Neural cell (in vitro differentiated cells): ENCODE results near the gene UNKL. TPM values are rescaled to one million over a fixed set of nuclear protein-coding genes. Genes with fewer than 3 reads are reported as not detected.
A peak's percentile ranks its signal among the peaks of the same experiment; 100 is the strongest.

Experiments
- H2AFZ ChIP-seq: fragments of 200-600, 300-800 bp; sonication (generic), shearing (Covaris generic); 2 replicates; pipeline ENCODE4 v1.6.0; 2014; ENCODE audit warnings: low read depth, mild to moderate bottlenecking, antibody characterized with exemption, low read length, moderate library complexity
- H3F3A ChIP-seq: fragments of 200-600 bp; shearing (Covaris generic); 2 replicates; pipeline ENCODE4 v1.6.1; 2016; ENCODE audit warnings: mild to moderate bottlenecking, moderate library complexity, mixed read lengths, antibody characterized with exemption, low read length; ENCODE audit not compliant: insufficient read depth, poor library complexity, severe bottlenecking
- H3K27ac ChIP-seq: fragments of 200-600, 300-800 bp; sonication (generic), shearing (Covaris generic); 2 replicates; pipeline ENCODE4 v1.5.1; 2014; ENCODE audit warnings: mild to moderate bottlenecking, low read length, moderate library complexity
- H3K27me3 ChIP-seq: fragments of 300-800, 200-600 bp; sonication (generic), shearing (Covaris generic); 2 replicates; pipeline ENCODE4 v1.6.0; 2014; ENCODE audit warnings: mild to moderate bottlenecking, low read depth, low read length, moderate library complexity; ENCODE audit not compliant: insufficient read depth
- H3K36me3 ChIP-seq: fragments of 300-800, 200-600 bp; sonication (generic), shearing (Covaris generic); 2 replicates; pipeline ENCODE4 v1.5.1; 2014; ENCODE audit warnings: mild to moderate bottlenecking, antibody characterized with exemption, low read length, moderate library complexity; ENCODE audit not compliant: insufficient read depth
- H3K4me2 ChIP-seq: fragments of 300-800, 200-600 bp; sonication (generic), shearing (Covaris generic); 2 replicates; pipeline ENCODE4 v1.6.0; 2014; ENCODE audit warnings: mild to moderate bottlenecking, low read length
- H3K4me3 ChIP-seq: fragments of 300-800, 200-600 bp; sonication (generic), shearing (Covaris generic); 2 replicates; pipeline ENCODE4 v1.5.1; 2014; ENCODE audit warnings: mild to moderate bottlenecking, low read length, moderate library complexity
- H3K79me2 ChIP-seq: fragments of 200-600 bp; shearing (Covaris generic); replicated peaks from 2 replicates; pipeline ENCODE4 v1.6.0; 2014; ENCODE audit warnings: mild to moderate bottlenecking, low read length, moderate library complexity; ENCODE audit not compliant: insufficient read depth
- H3K9ac ChIP-seq: fragments of 300-800, 200-600 bp; sonication (generic), shearing (Covaris generic); 2 replicates; pipeline ENCODE4 v1.6.1; 2016; ENCODE audit warnings: mild to moderate bottlenecking, low read length, mixed read lengths
- H3K9me2 ChIP-seq: fragments of 200-600 bp; shearing (Covaris generic); 2 replicates; pipeline ENCODE4 v1.6.1; 2016; ENCODE audit warnings: mild to moderate bottlenecking, low read length, mixed read lengths; ENCODE audit not compliant: insufficient read depth
- H3K9me3 ChIP-seq: fragments of 200-600, 300-800 bp; sonication (generic), shearing (Covaris generic); 2 replicates; pipeline ENCODE4 v1.6.1; 2016; ENCODE audit warnings: mild to moderate bottlenecking, mixed run types, low read length, moderate library complexity, mixed read lengths
- H4K20me1 ChIP-seq: fragments of 200-600 bp; shearing (Covaris generic); 2 replicates; pipeline ENCODE4 v1.6.1; 2016; ENCODE audit warnings: mild to moderate bottlenecking, mixed run types; ENCODE audit not compliant: insufficient read depth
- CTCF ChIP-seq: fragments of 450-650 bp; IDR thresholded peaks from 2 replicates; pipeline ENCODE4 v1.5.1; 2014; ENCODE audit warnings: antibody characterized with exemption, mild to moderate bottlenecking, moderate library complexity; ENCODE audit not compliant: poor library complexity, severe bottlenecking
- EP300 ChIP-seq: fragments of 450-650 bp; conservative IDR thresholded peaks from 2 replicates; pipeline ENCODE4 v1.6.1; 2014; ENCODE audit warnings: antibody characterized with exemption, mild to moderate bottlenecking, moderate library complexity; ENCODE audit not compliant: poor library complexity, severe bottlenecking
- EZH2 ChIP-seq: fragments of 200-600, 300-800 bp; shearing (Covaris generic), sonication (generic); IDR thresholded peaks from 2 replicates; pipeline ENCODE4 v1.6.1; 2014; ENCODE audit warnings: antibody characterized with exemption, low read length, borderline replicate concordance, mild to moderate bottlenecking; ENCODE audit not compliant: insufficient read depth, poor library complexity, severe bottlenecking
- MXI1 ChIP-seq: fragments of 450-650 bp; conservative IDR thresholded peaks from 2 replicates; pipeline ENCODE4 v1.6.1; 2014; ENCODE audit warnings: antibody characterized with exemption, mild to moderate bottlenecking; ENCODE audit not compliant: poor library complexity, severe bottlenecking
- POLR2AphosphoS5 ChIP-seq: IDR thresholded peaks from 2 replicates; pipeline ENCODE4 v1.6.1; 2012
- RAD21 ChIP-seq: fragments of 450-650 bp; conservative IDR thresholded peaks from 2 replicates; pipeline ENCODE4 v1.6.1; 2014; ENCODE audit warnings: antibody characterized with exemption, mild to moderate bottlenecking, moderate library complexity
- REST ChIP-seq: IDR thresholded peaks from 2 replicates; pipeline ENCODE4 v1.6.1; 2012; ENCODE audit warnings: borderline replicate concordance
- SMC3 ChIP-seq: fragments of 450-650 bp; conservative IDR thresholded peaks from 2 replicates; pipeline ENCODE4 v1.6.1; 2014; ENCODE audit warnings: antibody characterized with exemption, mild to moderate bottlenecking, moderate library complexity; ENCODE audit not compliant: poor library complexity
- TAF1 ChIP-seq: IDR thresholded peaks from 2 replicates; pipeline ENCODE4 v1.6.1; 2012; ENCODE audit warnings: low read depth
- polyA plus RNA-seq: library from polyadenylated mRNA; depleted of rRNA; stranded (reverse); fragments of >200 nt; gene quantifications from 2 replicates; pipeline ENCODE4 v1.2.3, GENCODE V29; 2014

The UNKL gene
- polyA plus RNA-seq, 1 donor from 2014 or later, result 11.9 TPM

- no peak within 1 kb of the TSS for H3K27ac ChIP-seq
- H3K4me2 ChIP-seq, result peak within 1 kb of the TSS; percentile 88
- peak within 1 kb of the TSS; percentile 97 for H3K4me3 ChIP-seq
- H3F3A ChIP-seq, result no peaks in the 10 kb centered on the region
- no peaks in the 10 kb centered on the region for H3K27me3 ChIP-seq
- no peaks in the 10 kb centered on the region for H3K9me2 ChIP-seq
- peaks cover 26% of the 10 kb centered on the region for H3K79me2 ChIP-seq
- no peak for TF ChIP-seq SMC3
- TF ChIP-seq MXI1, result peak; percentile 92
- peak; percentile 35 for TF ChIP-seq RAD21
- TF ChIP-seq POLR2AphosphoS5, result peak; percentile 88
- peak; percentile 63 for TF ChIP-seq EP300
- TF ChIP-seq TAF1, result no peak
- peak; percentile 55 for TF ChIP-seq REST
- TF ChIP-seq EZH2, result no peak
- H3K36me3 ChIP-seq, result no peaks in the 10 kb centered on the region
- peak within 1 kb of the TSS; percentile 70 for H3K9ac ChIP-seq
- no peaks in the 10 kb centered on the region for H4K20me1 ChIP-seq
- H3K9me3 ChIP-seq, result no peaks in the 10 kb centered on the region
- no peak within 1 kb of the TSS for H2AFZ ChIP-seq
Measured at GRCh38 chr16:1351582-1352362, 62.7 kb downstream of the UNKL start, which contains the start of the genes GNPTG and TSR3. TSS of gene GNPTG (plus strand) at chr16:1351931. CDS start at chr16:1351966, 35 bp downstream. TSS of gene TSR3 (minus strand) at chr16:1351878. CDS start at chr16:1351804, 74 bp downstream.

GRCh38 chr16:1351215-1351581 is 63.3 kb downstream of the UNKL start:
- Histone ChIP-seq H4K20me1 (no peaks in the 10 kb centered on the region), H3K9me2 (no peaks in the 10 kb centered on the region), H3K4me3 (peak overlapping the region; percentile 97), H3K4me2 (peak overlapping the region; percentile 75), H3K9me3 (no peaks in the 10 kb centered on the region), H3F3A (no peaks in the 10 kb centered on the region), H3K36me3 (no peaks in the 10 kb centered on the region), H3K27ac (no peak overlapping the region), H3K79me2 (peaks cover 26% of the 10 kb centered on the region), H3K27me3 (no peaks in the 10 kb centered on the region), H3K9ac (peak overlapping the region; percentile 70), H2AFZ (no peak overlapping the region)
- TF ChIP-seq CTCF (no peak), EP300 (no peak), SMC3 (no peak)
